Calu3 (cell line): ENCODE measurements around the gene ZNF618. TPM values are rescaled to one million over a fixed set of nuclear protein-coding genes. Genes with fewer than 3 reads are reported as not detected.
A peak's percentile ranks its signal among the peaks of the same experiment; 100 is the strongest.

Experiments
- BruUV-seq: library from RNA; stranded (reverse); fragments of 400-500 nt; replicated peaks from 2 replicates; lab custom pipeline; 2021; lab: Mats Ljungman, UMichigan
- CTCF ChIA-PET: fragments of 300-600 bp; sonication (Branson Sonifier 250); formaldehyde crosslinking; loops from one replicate; lab custom pipeline; 2022; ENCODE audit warnings: antibody characterized with exemption; lab: Charles Lee
- DNase-seq: peaks from one replicate; pipeline ENCODE4 v3.0.0; 2022
- H3K27ac Mint-ChIP-seq: one replicate; pipeline ENCODE4 v1.8.0; 2022; ENCODE audit warnings: mixed read lengths; ENCODE audit not compliant: unreplicated experiment
- H3K27me3 Mint-ChIP-seq: one replicate; pipeline ENCODE4 v1.8.0; 2022; ENCODE audit warnings: mixed read lengths; ENCODE audit not compliant: unreplicated experiment
- H3K36me3 Mint-ChIP-seq: one replicate; pipeline ENCODE4 v1.8.0; 2022; ENCODE audit warnings: mild to moderate bottlenecking, moderate library complexity, mixed read lengths; ENCODE audit not compliant: insufficient read depth, unreplicated experiment
- H3K4me1 Mint-ChIP-seq: one replicate; pipeline ENCODE4 v1.8.0; 2022; ENCODE audit warnings: mild to moderate bottlenecking, low read depth, mixed read lengths; ENCODE audit not compliant: unreplicated experiment
- H3K4me3 Mint-ChIP-seq: one replicate; pipeline ENCODE4 v1.8.0; 2022; ENCODE audit warnings: mild to moderate bottlenecking, low read depth, moderate library complexity, mixed read lengths; ENCODE audit not compliant: unreplicated experiment
- H3K9me3 Mint-ChIP-seq: one replicate; pipeline ENCODE4 v1.8.0; 2022; ENCODE audit warnings: low read depth, mixed read lengths; ENCODE audit not compliant: unreplicated experiment
- intact Hi-C: fragments of 100-400 bp; cut with micrococcal nuclease; formaldehyde crosslinking; loops from one replicate; pipeline ENCODE4 v1.10.0; 2022; ENCODE audit not compliant: unreplicated experiment
- total RNA-seq: library from RNA; stranded (reverse); gene quantifications from 2 replicates; pipeline ENCODE4 v1.2.3, GENCODE V29; 2022
- TF ChIP-seq, protein P1 (sequence below): fragments of 200-600 bp; IDR thresholded peaks from one replicate; pipeline ENCODE4 v1.8.0; 2022; ENCODE audit warnings: antibody characterized with exemption; ENCODE audit not compliant: unreplicated experiment

The ZNF618 gene
- total RNA-seq, 1 experiment from 2014 or later: 20.3 TPM

- Mint-ChIP-seq H3K27ac (no peak overlapping the region), H3K36me3 (peaks cover 8% of the 10 kb centered on the region), H3K9me3 (no peaks in the 10 kb centered on the region), H3K4me3 (no peak overlapping the region), H3K4me1 (no peaks in the 10 kb centered on the region), H3K27me3 (peaks cover 22% of the 10 kb centered on the region)
- CTCF ChIA-PET: no interaction called here
- intact Hi-C loops: no loop called here
- no TSS peak for BruUV-seq
- no peak for DNase-seq
- TF ChIP-seq, protein P1, sequence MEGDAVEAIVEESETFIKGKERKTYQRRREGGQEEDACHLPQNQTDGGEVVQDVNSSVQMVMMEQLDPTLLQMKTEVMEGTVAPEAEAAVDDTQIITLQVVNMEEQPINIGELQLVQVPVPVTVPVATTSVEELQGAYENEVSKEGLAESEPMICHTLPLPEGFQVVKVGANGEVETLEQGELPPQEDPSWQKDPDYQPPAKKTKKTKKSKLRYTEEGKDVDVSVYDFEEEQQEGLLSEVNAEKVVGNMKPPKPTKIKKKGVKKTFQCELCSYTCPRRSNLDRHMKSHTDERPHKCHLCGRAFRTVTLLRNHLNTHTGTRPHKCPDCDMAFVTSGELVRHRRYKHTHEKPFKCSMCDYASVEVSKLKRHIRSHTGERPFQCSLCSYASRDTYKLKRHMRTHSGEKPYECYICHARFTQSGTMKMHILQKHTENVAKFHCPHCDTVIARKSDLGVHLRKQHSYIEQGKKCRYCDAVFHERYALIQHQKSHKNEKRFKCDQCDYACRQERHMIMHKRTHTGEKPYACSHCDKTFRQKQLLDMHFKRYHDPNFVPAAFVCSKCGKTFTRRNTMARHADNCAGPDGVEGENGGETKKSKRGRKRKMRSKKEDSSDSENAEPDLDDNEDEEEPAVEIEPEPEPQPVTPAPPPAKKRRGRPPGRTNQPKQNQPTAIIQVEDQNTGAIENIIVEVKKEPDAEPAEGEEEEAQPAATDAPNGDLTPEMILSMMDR: no peak
These were observed 2.2 kb upstream of the ZNF618 start for GRCh38 chr9:113873926-113874325.

GRCh38 chr9:113875459-113876150 lies 504 bp upstream of the ZNF618 start:
- Mint-ChIP-seq H3K36me3 (peaks cover 12% of the 10 kb centered on the region), H3K27me3 (peaks cover 11% of the 10 kb centered on the region), H3K27ac (no peak overlapping the region), H3K4me1 (no peaks in the 10 kb centered on the region), H3K4me3 (no peak overlapping the region), H3K9me3 (no peaks in the 10 kb centered on the region)
- intact Hi-C loops: loop anchor here (2.0 to 5.0 kb wide), 2 partner anchors 69 to 87 kb away; no protein-coding TSS in a partner anchor
- TF ChIP-seq, protein P1: no peak
- CTCF ChIA-PET: no interaction called here
- no TSS peak for BruUV-seq
- peak; percentile 6 for DNase-seq

DNA sequence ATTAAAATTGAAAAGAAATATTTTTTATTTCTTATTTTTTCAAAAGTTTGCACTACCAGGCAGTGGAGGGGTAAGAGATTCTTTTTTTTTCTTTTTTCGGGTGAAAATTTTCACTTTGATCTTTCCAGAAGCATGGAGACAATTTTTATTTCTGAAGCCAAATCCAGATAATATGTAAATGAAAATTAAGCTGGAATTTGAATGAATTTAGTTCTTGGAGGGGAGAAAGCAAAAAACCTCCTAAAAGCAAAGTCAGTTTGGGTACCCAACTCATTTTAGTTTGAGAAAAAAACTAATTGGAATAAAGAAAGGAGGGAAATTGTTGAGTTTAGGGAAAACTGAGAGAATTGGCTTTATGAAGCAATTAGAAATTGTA lies 872 bp downstream of the ZNF618 start:
- no peaks in the 10 kb centered on the region for H3K4me1 Mint-ChIP-seq
- no TSS peak for BruUV-seq
- H3K36me3 Mint-ChIP-seq: peaks cover 12% of the 10 kb centered on the region
- intact Hi-C loops: loop anchor here (2.0 to 5.0 kb wide), 2 partner anchors 70 to 85 kb away; no protein-coding TSS in a partner anchor
- no peaks in the 10 kb centered on the region for H3K9me3 Mint-ChIP-seq
- TF ChIP-seq, protein P1: no peak
- H3K4me3 Mint-ChIP-seq: peak overlapping the region; percentile 85
- DNase-seq: no peak
- no peaks in the 10 kb centered on the region for H3K27me3 Mint-ChIP-seq
- peak overlapping the region; percentile 96 for H3K27ac Mint-ChIP-seq
- CTCF ChIA-PET: no interaction called here

DNA sequence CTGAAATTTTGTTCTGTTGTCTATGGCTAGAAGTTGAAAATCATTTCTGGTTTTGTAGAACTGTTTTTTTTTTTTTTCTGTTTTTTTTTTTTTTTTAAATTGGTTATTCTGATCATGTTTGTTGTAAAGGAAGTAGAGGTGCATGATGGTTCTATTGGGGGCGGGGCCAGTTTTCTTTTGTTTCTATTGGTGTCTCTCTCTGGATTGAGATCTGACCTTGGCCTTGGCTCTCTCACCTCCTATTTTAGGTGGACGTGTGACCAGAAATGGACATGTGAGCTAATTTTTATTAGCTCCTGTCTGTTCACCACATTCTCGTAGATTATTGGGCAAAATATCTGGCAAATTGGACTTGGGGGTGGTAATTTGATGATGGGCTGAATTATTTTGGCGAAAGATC lies 3.2 kb downstream of the ZNF618 start:
- DNase-seq: no peak
- Mint-ChIP-seq H3K4me3 (no peak overlapping the region), H3K36me3 (peaks cover 12% of the 10 kb centered on the region), H3K27ac (no peak overlapping the region), H3K9me3 (no peaks in the 10 kb centered on the region), H3K4me1 (no peaks in the 10 kb centered on the region), H3K27me3 (no peaks in the 10 kb centered on the region)
- BruUV-seq: no TSS peak
- TF ChIP-seq, protein P1: no peak
- intact Hi-C loops: loop anchor here (5.0 kb wide), 1 partner anchor 83 kb away; no protein-coding TSS in a partner anchor
- CTCF ChIA-PET: interaction anchor here (0.7 kb wide), 1 partner anchor 12 kb away, joined by 3 read pairs; no protein-coding TSS in a partner anchor
